ENCODE data around the gene MLLT1. TPM values are rescaled to one million over a fixed set of nuclear protein-coding genes. Genes with fewer than 3 reads are reported as not detected.

MLLT1 gene
- total and polyA plus RNA-seq, 7 donors = 9.9 to 25.5 (median 16.3) TPM

- H3K4me3 ChIP-seq = no peak overlapping the region
- peaks cover 0 to 46% (median 13%) of the 10 kb centered on the region in 4 donors for H3K36me3 ChIP-seq
- H3K4me1 ChIP-seq = peaks cover 0 to 29% (median 25%) of the 10 kb centered on the region in 4 donors
- intact Hi-C loops (cut with DNase I) = no loop called here
- no peak for TF ChIP-seq EP300 (IDR thresholded peaks at IDR 0.05)
- no peak for TF ChIP-seq POLR2A (IDR thresholded peaks at IDR 0.05)
- no peak for TF ChIP-seq CTCF (IDR thresholded peaks at IDR 0.05)
- no peak for TF ChIP-seq POLR2AphosphoS5 (IDR thresholded peaks at IDR 0.05)
- peak overlapping the region in 1 of 4 donors; percentile 33 for H3K27ac ChIP-seq
- no peaks in the 10 kb centered on the region for H3K9me3 ChIP-seq
- DNase-seq = no peak
- 88 to 92% methylated on average over 12 of the region's 12 CpGs for WGBS, 2 donors
- no peaks in the 10 kb centered on the region for H3K27me3 ChIP-seq
These were observed 51.8 kb downstream of the MLLT1 start for GRCh38 chr19:6227936-6228325.

DNA sequence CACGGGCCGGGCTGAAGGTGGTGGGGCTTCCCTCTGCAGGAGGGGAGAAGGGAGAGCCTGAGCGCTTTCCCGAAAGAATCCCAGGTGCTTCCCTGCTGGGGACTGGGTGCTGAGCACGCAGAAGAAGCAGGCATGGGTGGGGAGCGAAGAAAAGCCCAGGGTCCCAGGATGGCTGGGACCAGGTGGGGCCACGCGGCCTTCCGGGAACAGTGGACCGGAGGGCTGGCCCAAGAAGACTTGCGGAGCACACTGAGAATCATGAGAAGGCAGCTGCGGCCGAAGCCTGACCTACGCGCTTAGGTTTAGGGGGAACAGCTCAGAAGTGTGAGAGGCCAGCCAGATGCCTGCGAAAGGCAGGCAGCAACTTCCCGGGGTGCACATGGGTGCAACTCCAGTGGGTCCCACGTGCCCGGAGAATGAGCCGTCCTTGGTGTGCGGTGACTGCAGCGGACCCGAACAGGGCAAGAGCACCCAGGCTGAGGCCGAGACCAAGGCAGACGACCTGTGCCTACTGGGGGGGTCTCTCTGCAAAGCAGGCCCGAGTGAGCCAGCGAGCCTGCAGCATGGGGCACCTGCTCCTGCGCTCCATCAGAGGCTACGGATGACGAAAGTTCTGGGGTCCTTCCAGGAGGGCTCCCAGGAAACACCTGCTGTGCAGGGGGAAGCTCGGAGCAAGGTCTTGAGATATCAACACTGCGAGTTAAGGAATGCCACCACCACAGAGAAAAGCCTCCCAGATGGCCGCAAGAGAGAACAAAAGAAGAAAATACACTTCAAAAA, 52.4 kb downstream of the MLLT1 start:
- Histone ChIP-seq H3K9me3 (no peaks in the 10 kb centered on the region), H3K4me1 (peaks cover 0 to 23% (median 19%) of the 10 kb centered on the region in 4 donors), H3K27me3 (no peaks in the 10 kb centered on the region), H3K4me3 (no peak overlapping the region), H3K27ac (no peak overlapping the region), H3K36me3 (peaks cover 3 to 48% (median 13%) of the 10 kb centered on the region in 4 donors)
- intact Hi-C loops (cut with DNase I) = no loop called here
- TF ChIP-seq POLR2AphosphoS5 (IDR thresholded peaks at IDR 0.05) (no peak), EP300 (IDR thresholded peaks at IDR 0.05) (no peak), POLR2A (IDR thresholded peaks at IDR 0.05) (no peak), CTCF (IDR thresholded peaks at IDR 0.05) (no peak)
- DNase-seq = no peak
- 94 to 97% methylated on average over 33 of the region's 33 CpGs for WGBS, 2 donors

DNA sequence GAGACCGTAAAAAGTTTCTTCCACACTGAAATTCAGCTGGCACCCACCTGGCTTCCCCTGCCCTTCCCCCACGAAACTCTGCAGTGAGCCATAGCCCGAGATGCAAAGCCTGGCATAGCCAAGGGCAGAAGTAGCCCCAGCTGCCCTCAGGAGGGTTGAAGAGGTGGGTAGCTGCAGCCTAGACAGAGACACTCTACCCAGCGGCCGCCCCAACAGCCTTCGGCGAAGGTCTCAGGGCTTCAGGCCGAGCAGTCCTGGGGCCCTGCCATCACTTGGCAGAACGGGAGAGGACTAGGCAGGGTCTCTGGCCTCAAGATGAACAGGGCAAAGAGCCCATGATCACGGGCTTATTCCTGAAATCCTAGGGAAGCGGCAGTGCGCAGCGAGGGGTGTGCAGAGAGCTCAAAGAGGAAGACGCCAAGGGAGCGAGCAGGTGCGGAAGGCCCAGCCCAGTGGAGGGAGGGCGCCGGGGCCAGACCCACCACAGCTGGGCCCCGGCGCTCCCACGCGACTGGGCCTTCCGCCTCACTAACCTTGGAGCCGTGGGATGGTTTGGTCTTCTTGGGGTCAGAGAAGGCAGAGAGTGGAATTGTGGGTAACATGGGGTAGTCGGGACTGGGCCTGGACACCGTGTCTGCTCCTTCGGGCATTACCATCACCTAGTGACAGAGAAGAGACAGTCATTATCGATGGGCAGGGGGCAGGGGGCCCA, 53.2 kb downstream of the MLLT1 start:
- H3K36me3 ChIP-seq = peaks cover 7 to 56% (median 15%) of the 10 kb centered on the region in 4 donors
- no peak overlapping the region for H3K4me3 ChIP-seq
- peaks cover 0 to 18% (median 16%) of the 10 kb centered on the region in 4 donors for H3K4me1 ChIP-seq
- no peaks in the 10 kb centered on the region for H3K9me3 ChIP-seq
- H3K27me3 ChIP-seq = no peaks in the 10 kb centered on the region
- TF ChIP-seq CTCF (IDR thresholded peaks at IDR 0.05) (no peak), POLR2AphosphoS5 (IDR thresholded peaks at IDR 0.05) (no peak), EP300 (IDR thresholded peaks at IDR 0.05) (no peak), POLR2A (IDR thresholded peaks at IDR 0.05) (no peak)
- intact Hi-C loops (cut with DNase I) = no loop called here
- H3K27ac ChIP-seq = no peak overlapping the region
- WGBS, 2 donors = 95 to 96% methylated on average over 28 of the region's 28 CpGs
- no peak for DNase-seq

DNA sequence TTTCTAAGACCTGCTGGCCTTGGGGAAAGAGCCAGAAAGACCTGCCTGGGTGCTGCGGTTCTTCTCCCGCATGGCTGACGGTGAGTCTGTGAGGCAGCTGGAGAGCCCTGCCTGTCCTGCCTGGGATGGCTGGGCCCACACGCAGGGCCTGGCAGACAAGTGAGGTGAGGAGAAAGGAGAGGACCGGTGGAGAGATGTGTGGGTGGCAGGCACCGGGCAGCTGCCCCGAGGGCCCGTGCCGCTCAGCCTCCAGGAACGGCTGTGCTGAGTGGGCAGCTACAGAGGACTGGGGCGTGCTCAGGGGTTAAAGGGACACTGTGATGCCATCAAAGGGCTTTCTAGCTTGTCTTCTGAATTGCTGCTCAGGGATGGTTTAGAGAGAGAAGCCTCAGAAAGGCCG, 53.8 kb downstream of the MLLT1 start:
- Histone ChIP-seq H3K9me3 (no peaks in the 10 kb centered on the region), H3K4me1 (peaks cover 0 to 18% (median 16%) of the 10 kb centered on the region in 4 donors), H3K4me3 (no peak overlapping the region), H3K36me3 (peaks cover 7 to 62% (median 17%) of the 10 kb centered on the region in 4 donors), H3K27me3 (no peaks in the 10 kb centered on the region), H3K27ac (no peak overlapping the region)
- TF ChIP-seq POLR2AphosphoS5 (IDR thresholded peaks at IDR 0.05) (no peak), CTCF (IDR thresholded peaks at IDR 0.05) (no peak), POLR2A (IDR thresholded peaks at IDR 0.05) (no peak), EP300 (IDR thresholded peaks at IDR 0.05) (no peak)
- no peak for DNase-seq
- intact Hi-C loops (cut with DNase I) = no loop called here
- WGBS, 2 donors = 95 to 96% methylated on average over 12 of the region's 12 CpGs
